Progenitor cell of endocrine pancreas (in vitro differentiated cells): ENCODE measurements around the gene STARD10. TPM values are rescaled to one million over a fixed set of nuclear protein-coding genes. Genes with fewer than 3 reads are reported as not detected.

ENCODE experiments used
- DNase-seq: peaks from one replicate; pipeline ENCODE4 v3.0.0; 2021; ENCODE audit warnings: low spot score; ENCODE audit not compliant: unreplicated experiment
- H3K27ac Mint-ChIP-seq: 2 replicates; pipeline ENCODE4 v1.8.0; 2021; ENCODE audit warnings: mild to moderate bottlenecking, moderate library complexity, mixed read lengths
- H3K27me3 Mint-ChIP-seq: 2 replicates; pipeline ENCODE4 v1.8.0; 2021; ENCODE audit warnings: mixed read lengths
- H3K36me3 Mint-ChIP-seq: 2 replicates; pipeline ENCODE4 v1.8.0; 2022; ENCODE audit warnings: mixed read lengths; ENCODE audit not compliant: insufficient read depth
- H3K4me1 Mint-ChIP-seq: 2 replicates; pipeline ENCODE4 v1.8.0; 2021; ENCODE audit warnings: low read depth, mixed read lengths
- H3K4me3 Mint-ChIP-seq: 2 replicates; pipeline ENCODE4 v1.8.0; 2021; ENCODE audit warnings: low read depth, mild to moderate bottlenecking, moderate library complexity, mixed read lengths
- H3K9me3 Mint-ChIP-seq: 2 replicates; pipeline ENCODE4 v1.8.0; 2021; ENCODE audit warnings: low read depth, mixed read lengths
- CTCF ChIP-seq: fragments of 200-600 bp; sonication (generic); IDR thresholded peaks from one replicate; pipeline ENCODE4 v1.5.0; 2021; ENCODE audit warnings: antibody characterized with exemption, mild to moderate bottlenecking; ENCODE audit not compliant: unreplicated experiment
- total RNA-seq: library from RNA; stranded (reverse); gene quantifications from 2 replicates; pipeline ENCODE4 v1.2.1, GENCODE V29; 2021

STARD10 gene
- total RNA-seq, 1 donor from 2014 or later, result 212 TPM

GRCh38 chr11:72762641-72763304 is 31.1 kb downstream of the STARD10 start:
- TF ChIP-seq CTCF, result no peak
- Mint-ChIP-seq H3K4me3 (no peak overlapping the region), H3K4me1 (peaks cover 16% of the 10 kb centered on the region), H3K27ac (no peak overlapping the region), H3K36me3 (peaks cover 9% of the 10 kb centered on the region), H3K9me3 (no peaks in the 10 kb centered on the region), H3K27me3 (no peaks in the 10 kb centered on the region)
- no peak for DNase-seq

GRCh38 chr11:72760539-72761405 is 33.1 kb downstream of the STARD10 start:
- Mint-ChIP-seq H3K9me3 (no peaks in the 10 kb centered on the region), H3K36me3 (peaks cover 22% of the 10 kb centered on the region), H3K27ac (no peak overlapping the region), H3K4me1 (peaks cover 9% of the 10 kb centered on the region), H3K4me3 (no peak overlapping the region), H3K27me3 (no peaks in the 10 kb centered on the region)
- TF ChIP-seq CTCF, result no peak
- DNase-seq, result no peak

- Mint-ChIP-seq H3K9me3 (no peaks in the 10 kb centered on the region), H3K4me3 (no peak overlapping the region), H3K4me1 (peaks cover 7% of the 10 kb centered on the region), H3K36me3 (peaks cover 23% of the 10 kb centered on the region), H3K27me3 (no peaks in the 10 kb centered on the region), H3K27ac (no peak overlapping the region)
- TF ChIP-seq CTCF, result no peak
- no peak for DNase-seq
These were observed 34.3 kb downstream of the STARD10 start for GRCh38 chr11:72759468-72759985.

GRCh38 chr11:72758690-72759389 is 35.0 kb downstream of the STARD10 start:
- Mint-ChIP-seq H3K4me1 (peaks cover 5% of the 10 kb centered on the region), H3K27ac (peak overlapping the region; percentile 42), H3K9me3 (no peaks in the 10 kb centered on the region), H3K4me3 (no peak overlapping the region), H3K36me3 (peaks cover 28% of the 10 kb centered on the region), H3K27me3 (no peaks in the 10 kb centered on the region)
- no peak for TF ChIP-seq CTCF
- DNase-seq, result no peak

- no peaks in the 10 kb centered on the region for H3K27me3 Mint-ChIP-seq
- H3K36me3 Mint-ChIP-seq, result peaks cover 28% of the 10 kb centered on the region
- no peak overlapping the region for H3K4me3 Mint-ChIP-seq
- no peak for DNase-seq
- TF ChIP-seq CTCF, result no peak
- no peaks in the 10 kb centered on the region for H3K9me3 Mint-ChIP-seq
- H3K4me1 Mint-ChIP-seq, result peaks cover 5% of the 10 kb centered on the region
- H3K27ac Mint-ChIP-seq, result peak overlapping the region; percentile 69
These were observed 35.5 kb downstream of the STARD10 start for GRCh38 chr11:72758304-72758689.
